Body of pancreas (tissue), 4 donors: ENCODE results near the gene CYP11A1.

Experiments
- POLR2A ChIP-seq, 3 donors: fragments of 450-650 bp; IDR thresholded peaks; one replicate each; pipeline ENCODE4 v1.6.1; 2016; ENCODE audit warnings: antibody characterized with exemption in 3 of 3, mild to moderate bottlenecking in 2 of 3
- TF ChIP-seq, protein P1 (sequence below), 7 experiments: fragments of 450-650 bp in 4 of 7; fragments of 200-600 bp in 3 of 7; sonication (generic) in 3 of 7; IDR thresholded peaks; one replicate each; pipeline ENCODE4 v1.5.1; 2016 to 2019; ENCODE audit warnings: antibody characterized with exemption in 7 of 7

DNA sequence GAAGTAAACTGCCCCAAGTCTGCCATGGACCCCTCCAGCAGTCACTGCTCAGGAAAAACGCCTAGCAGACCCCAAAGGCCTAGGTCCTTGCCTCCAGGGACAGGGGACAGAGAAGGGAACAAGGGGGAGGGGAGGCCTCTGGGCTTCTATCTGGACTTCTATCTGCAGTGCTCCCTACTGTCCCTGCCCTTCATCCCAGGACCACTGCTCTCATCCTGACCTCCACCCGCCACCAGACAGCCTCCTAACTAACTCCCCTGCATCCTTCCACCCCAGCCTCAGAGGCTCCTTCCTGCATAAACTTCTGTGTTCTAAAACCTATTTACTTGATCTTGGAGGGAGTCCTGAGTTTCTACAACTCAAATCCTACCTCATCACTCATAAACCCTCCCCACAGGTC lies 40.9 kb upstream of the CYP11A1 start:
- TF ChIP-seq, protein P1, sequence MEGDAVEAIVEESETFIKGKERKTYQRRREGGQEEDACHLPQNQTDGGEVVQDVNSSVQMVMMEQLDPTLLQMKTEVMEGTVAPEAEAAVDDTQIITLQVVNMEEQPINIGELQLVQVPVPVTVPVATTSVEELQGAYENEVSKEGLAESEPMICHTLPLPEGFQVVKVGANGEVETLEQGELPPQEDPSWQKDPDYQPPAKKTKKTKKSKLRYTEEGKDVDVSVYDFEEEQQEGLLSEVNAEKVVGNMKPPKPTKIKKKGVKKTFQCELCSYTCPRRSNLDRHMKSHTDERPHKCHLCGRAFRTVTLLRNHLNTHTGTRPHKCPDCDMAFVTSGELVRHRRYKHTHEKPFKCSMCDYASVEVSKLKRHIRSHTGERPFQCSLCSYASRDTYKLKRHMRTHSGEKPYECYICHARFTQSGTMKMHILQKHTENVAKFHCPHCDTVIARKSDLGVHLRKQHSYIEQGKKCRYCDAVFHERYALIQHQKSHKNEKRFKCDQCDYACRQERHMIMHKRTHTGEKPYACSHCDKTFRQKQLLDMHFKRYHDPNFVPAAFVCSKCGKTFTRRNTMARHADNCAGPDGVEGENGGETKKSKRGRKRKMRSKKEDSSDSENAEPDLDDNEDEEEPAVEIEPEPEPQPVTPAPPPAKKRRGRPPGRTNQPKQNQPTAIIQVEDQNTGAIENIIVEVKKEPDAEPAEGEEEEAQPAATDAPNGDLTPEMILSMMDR (IDR thresholded peaks at IDR 0.05), result no peak
- no peak for TF ChIP-seq POLR2A (IDR thresholded peaks at IDR 0.05)
